Muscle layer of colon (tissue), 2 donors: ENCODE measurements around the gene FOXD2.

ENCODE experiments used
- H3K27ac ChIP-seq: one replicate; pipeline ENCODE4 v1.7.0; 2013; ENCODE audit warnings: low read depth, mild to moderate bottlenecking, low read length, moderate library complexity
- H3K27me3 ChIP-seq, 2 donors: one replicate each; pipeline ENCODE4 v1.7.0; 2013; ENCODE audit warnings: low read length in 2 of 2, mild to moderate bottlenecking in 2 of 2; ENCODE audit not compliant: insufficient read depth in 2 of 2, control insufficient read depth in 1 of 2
- H3K36me3 ChIP-seq: one replicate; pipeline ENCODE4 v1.7.0; 2013; ENCODE audit warnings: mild to moderate bottlenecking, low read length; ENCODE audit not compliant: insufficient read depth
- H3K4me1 ChIP-seq: one replicate; pipeline ENCODE4 v1.7.0; 2013; ENCODE audit warnings: mild to moderate bottlenecking, low read length; ENCODE audit not compliant: insufficient read depth
- H3K4me3 ChIP-seq, 2 donors: one replicate each; pipeline ENCODE4 v1.7.0; 2013; ENCODE audit warnings: low read length in 2 of 2, low read depth in 1 of 2, mild to moderate bottlenecking in 1 of 2, moderate library complexity in 1 of 2
- H3K9ac ChIP-seq: one replicate; pipeline ENCODE4 v1.7.0; 2013; ENCODE audit warnings: low read length
- H3K9me3 ChIP-seq: one replicate; pipeline ENCODE4 v1.7.0; 2013; ENCODE audit warnings: mild to moderate bottlenecking, low read length
- donor health status: abdominal sarcoma.
- donor health status: Adenocarcinoma of cecum.

The FOXD2 gene

GRCh38 chr1:47442202-47442601 is 4.4 kb downstream of the FOXD2 start:
- H3K27ac ChIP-seq: no peak overlapping the region
- no peaks in the 10 kb centered on the region for H3K9me3 ChIP-seq
- no peak overlapping the region for H3K4me3 ChIP-seq
- H3K36me3 ChIP-seq: no peaks in the 10 kb centered on the region
- no peak overlapping the region for H3K9ac ChIP-seq
- H3K4me1 ChIP-seq: peaks cover 9% of the 10 kb centered on the region
- H3K27me3 ChIP-seq: peaks cover 66 to 96% of the 10 kb centered on the region in 2 donors

GRCh38 chr1:47442842-47443529 is 5.1 kb downstream of the FOXD2 start:
- H3K9me3 ChIP-seq: no peaks in the 10 kb centered on the region
- H3K27ac ChIP-seq: no peak overlapping the region
- H3K27me3 ChIP-seq: peaks cover 73 to 92% of the 10 kb centered on the region in 2 donors
- no peak overlapping the region for H3K9ac ChIP-seq
- peaks cover 9% of the 10 kb centered on the region for H3K4me1 ChIP-seq
- no peak overlapping the region for H3K4me3 ChIP-seq
- no peaks in the 10 kb centered on the region for H3K36me3 ChIP-seq

- no peaks in the 10 kb centered on the region for H3K36me3 ChIP-seq
- peaks cover 80 to 96% of the 10 kb centered on the region in 2 donors for H3K27me3 ChIP-seq
- H3K9me3 ChIP-seq: no peaks in the 10 kb centered on the region
- peaks cover 9% of the 10 kb centered on the region for H3K4me1 ChIP-seq
- no peak overlapping the region for H3K9ac ChIP-seq
- H3K27ac ChIP-seq: no peak overlapping the region
- no peak overlapping the region for H3K4me3 ChIP-seq
These were observed 5.9 kb downstream of the FOXD2 start for GRCh38 chr1:47443530-47444296.

DNA sequence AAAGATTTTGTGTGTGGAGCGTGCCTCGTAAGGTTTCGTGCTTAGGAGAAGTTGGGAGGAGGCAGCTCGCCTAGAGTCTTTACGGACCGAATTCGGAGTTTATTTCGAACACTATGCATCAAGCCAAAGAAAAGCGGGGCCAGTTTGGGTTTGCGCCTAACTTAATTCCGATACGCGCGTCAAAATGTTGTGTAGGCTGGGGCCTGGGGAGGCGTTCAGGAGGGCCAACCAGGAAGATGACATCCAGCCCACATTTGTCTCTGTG is 6.4 kb downstream of the FOXD2 start:
- no peak overlapping the region for H3K27ac ChIP-seq
- no peaks in the 10 kb centered on the region for H3K9me3 ChIP-seq
- peak overlapping the region in 1 of 2 donors; percentile 33 for H3K4me3 ChIP-seq
- peaks cover 84 to 96% of the 10 kb centered on the region in 2 donors for H3K27me3 ChIP-seq
- peaks cover 9% of the 10 kb centered on the region for H3K4me1 ChIP-seq
- H3K36me3 ChIP-seq: no peaks in the 10 kb centered on the region
- H3K9ac ChIP-seq: no peak overlapping the region

- Histone ChIP-seq H3K9me3 (no peaks in the 10 kb centered on the region), H3K9ac (no peak overlapping the region), H3K4me3 (peak overlapping the region; percentile 18 to 33), H3K4me1 (peaks cover 9% of the 10 kb centered on the region), H3K27me3 (peaks cover 84 to 96% of the 10 kb centered on the region in 2 donors), H3K36me3 (no peaks in the 10 kb centered on the region), H3K27ac (no peak overlapping the region)
These were observed 7.0 kb downstream of the FOXD2 start for GRCh38 chr1:47444562-47445465.

DNA sequence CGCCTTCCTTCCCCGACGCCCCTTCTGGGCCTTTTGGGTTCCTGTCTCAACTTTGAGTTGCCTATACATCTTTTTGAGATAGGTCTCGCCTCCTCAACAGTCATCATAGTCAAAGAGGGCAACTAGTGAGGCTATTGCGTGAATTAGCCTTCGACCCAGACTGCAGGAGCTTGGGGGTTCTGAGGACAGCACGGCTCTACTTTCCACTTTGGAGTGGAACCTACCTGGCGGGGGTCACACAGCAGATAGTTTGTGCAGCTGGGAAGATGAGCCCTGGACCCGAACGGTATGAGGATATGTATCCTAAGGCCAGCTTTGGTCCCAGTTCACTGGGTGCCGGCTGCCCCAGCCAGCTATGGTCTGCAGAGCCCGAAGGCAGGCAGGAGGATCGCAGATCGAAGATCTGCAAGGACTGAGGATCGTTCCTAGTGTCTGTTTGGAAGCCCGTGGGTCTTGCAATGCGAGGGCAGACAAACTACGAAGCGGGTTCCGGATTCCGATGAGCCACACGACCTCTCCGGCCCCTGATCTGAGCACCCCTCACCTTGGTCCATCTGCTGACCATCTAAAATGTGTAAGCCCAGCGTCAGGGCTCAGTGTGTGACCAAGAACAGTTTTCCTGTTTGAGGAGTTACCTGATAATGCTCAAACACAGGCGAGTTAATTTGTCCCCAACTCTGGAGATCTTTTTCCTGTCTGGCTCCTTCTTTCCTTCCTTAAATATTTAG is 8.1 kb downstream of the FOXD2 start:
- peaks cover 82 to 96% of the 10 kb centered on the region in 2 donors for H3K27me3 ChIP-seq
- H3K27ac ChIP-seq: no peak overlapping the region

DNA sequence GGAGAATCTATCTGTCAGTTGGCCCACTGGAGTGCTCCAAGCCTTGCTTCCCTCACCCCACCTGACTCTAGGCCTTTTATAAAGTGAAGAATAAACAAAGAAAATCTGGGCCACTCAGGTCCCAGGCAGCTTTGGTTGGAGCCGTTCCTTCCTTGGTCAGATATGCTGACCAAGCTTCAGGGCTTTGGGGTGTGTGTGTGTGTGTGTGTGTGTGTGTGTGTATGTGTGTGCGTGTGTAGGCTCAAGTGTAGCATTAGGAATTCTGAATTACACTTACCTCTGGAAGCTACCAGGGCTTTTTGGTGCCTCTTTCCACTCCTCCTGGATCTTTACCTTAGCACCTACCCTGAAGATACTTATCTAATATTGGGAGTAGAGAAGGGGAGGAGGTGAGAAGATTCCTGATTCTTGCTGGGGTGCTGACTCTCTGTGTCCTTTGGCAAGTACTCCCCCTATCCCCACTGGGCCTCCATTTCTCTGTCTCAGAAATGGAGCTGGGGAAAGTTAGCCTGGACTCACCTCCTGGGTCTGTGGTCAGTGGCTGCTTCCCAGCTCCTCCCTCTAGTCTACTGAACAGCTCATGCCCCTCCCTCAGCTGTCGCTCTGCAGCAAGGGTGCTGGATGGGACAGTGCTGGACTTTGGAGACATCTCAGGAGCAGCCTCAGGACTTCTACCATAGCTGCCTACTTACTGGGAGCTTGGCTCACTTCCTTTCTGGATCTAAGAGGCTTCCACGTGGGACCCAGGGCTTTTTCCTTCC is 10.8 kb downstream of the FOXD2 start:
- Histone ChIP-seq H3K9ac (no peak overlapping the region), H3K27me3 (peaks cover 60 to 73% of the 10 kb centered on the region in 2 donors), H3K36me3 (no peaks in the 10 kb centered on the region), H3K9me3 (no peaks in the 10 kb centered on the region), H3K4me1 (peaks cover 9% of the 10 kb centered on the region), H3K4me3 (no peak overlapping the region), H3K27ac (no peak overlapping the region)

More for the DNA sequence above, 8.1 kb downstream of the FOXD2 start:
- Histone ChIP-seq H3K9ac (no peak overlapping the region), H3K9me3 (no peaks in the 10 kb centered on the region), H3K36me3 (no peaks in the 10 kb centered on the region), H3K4me1 (peaks cover 9% of the 10 kb centered on the region), H3K4me3 (no peak overlapping the region)

DNA sequence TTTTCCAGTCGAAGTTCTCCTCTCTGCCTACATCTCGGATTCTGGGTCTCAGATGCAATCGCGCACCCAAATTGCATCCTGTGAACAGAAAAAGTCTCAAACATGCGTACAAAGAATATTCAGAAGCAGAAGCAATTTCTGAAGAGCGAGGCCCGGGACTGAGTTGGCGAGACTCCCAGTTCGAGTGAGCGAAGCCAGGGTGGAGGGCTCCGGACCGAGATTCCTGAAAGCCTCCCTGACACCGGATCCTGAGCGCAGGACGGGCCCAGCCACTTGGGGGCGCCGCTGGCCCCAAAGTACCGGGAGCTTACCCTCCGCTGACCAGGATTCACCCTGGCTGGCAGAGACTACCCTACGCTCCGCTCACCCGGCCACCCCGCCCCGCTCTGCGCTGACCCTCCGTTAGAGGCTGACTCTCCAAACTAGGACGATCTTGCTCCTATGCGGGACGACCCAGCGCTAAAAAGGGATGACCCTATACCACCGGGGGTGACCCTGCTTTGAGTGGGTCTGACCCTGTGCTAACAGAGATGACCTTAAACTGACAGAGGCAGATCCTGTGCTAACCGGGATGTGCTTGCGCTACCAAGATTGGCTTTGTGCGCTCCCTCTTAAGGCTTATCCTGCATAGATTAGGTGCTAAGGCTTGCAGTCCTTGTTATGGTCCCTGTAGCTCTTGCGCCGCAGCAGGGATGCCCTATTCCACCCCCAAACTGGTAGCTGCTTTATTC is 12.1 kb downstream of the FOXD2 start:
- no peaks in the 10 kb centered on the region for H3K9me3 ChIP-seq
- H3K27me3 ChIP-seq: peaks cover 46 to 60% of the 10 kb centered on the region in 2 donors
- no peaks in the 10 kb centered on the region for H3K36me3 ChIP-seq
- no peak overlapping the region for H3K27ac ChIP-seq
- H3K4me3 ChIP-seq: no peak overlapping the region
- H3K9ac ChIP-seq: no peak overlapping the region
- peaks cover 1% of the 10 kb centered on the region for H3K4me1 ChIP-seq

DNA sequence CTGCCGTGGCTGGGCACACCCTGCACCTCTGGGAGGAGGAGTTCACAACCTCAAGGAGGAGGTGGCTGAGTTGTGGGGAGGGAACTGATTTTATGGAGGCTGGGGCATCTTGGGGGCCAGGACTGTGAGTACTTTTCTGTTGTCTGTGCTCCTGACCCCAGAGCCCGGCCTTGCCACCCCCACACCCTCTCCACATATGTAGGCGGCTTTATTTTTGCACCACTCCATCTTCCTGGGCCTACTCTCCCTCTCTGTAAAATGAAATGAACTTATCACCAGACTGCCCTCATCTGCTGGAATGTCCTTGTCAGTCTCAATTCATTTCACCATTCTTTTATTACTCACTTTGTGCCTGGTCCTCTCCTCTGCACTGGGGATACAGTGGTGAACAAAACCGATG is 12.8 kb downstream of the FOXD2 start:
- H3K4me3 ChIP-seq: no peak overlapping the region
- H3K9ac ChIP-seq: no peak overlapping the region
- H3K27ac ChIP-seq: no peak overlapping the region
- H3K4me1 ChIP-seq: no peaks in the 10 kb centered on the region
- H3K27me3 ChIP-seq: peaks cover 40 to 54% of the 10 kb centered on the region in 2 donors
- H3K9me3 ChIP-seq: no peaks in the 10 kb centered on the region
- no peaks in the 10 kb centered on the region for H3K36me3 ChIP-seq

DNA sequence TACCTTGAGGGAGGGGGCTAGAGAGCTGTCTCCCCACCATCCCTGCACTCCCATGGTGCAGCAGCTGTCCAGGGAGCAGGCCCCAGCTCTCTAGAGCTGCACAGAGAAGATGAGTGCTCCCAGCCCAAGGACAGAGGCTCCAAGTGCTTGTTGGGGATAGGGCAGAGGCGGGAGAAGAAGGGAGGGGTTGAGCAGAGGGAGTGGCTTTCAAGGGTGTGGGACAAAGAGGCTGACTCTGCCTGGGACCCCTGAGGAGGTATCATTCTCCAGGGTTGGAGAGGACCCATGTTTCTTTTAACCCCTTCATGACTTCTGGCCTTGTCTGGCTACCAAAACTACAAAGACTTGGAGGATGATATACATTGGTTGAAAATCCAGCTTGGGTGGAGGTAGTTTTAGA is 14.6 kb downstream of the FOXD2 start:
- no peak overlapping the region for H3K9ac ChIP-seq
- no peaks in the 10 kb centered on the region for H3K4me1 ChIP-seq
- H3K4me3 ChIP-seq: no peak overlapping the region
- H3K9me3 ChIP-seq: peaks cover 2% of the 10 kb centered on the region
- peaks cover 22 to 36% of the 10 kb centered on the region in 2 donors for H3K27me3 ChIP-seq
- no peak overlapping the region for H3K27ac ChIP-seq
- H3K36me3 ChIP-seq: no peaks in the 10 kb centered on the region
